GM06990 (cell line): ENCODE data around the gene MAPK14.

Experiments used
- DNase-seq: peaks from one replicate; pipeline ENCODE4 v3.0.0-alpha.2; 2011; ENCODE audit not compliant: insufficient read length; ENCODE audit errors: extremely low read depth
- H3K27me3 ChIP-seq: replicated peaks from 2 replicates; pipeline ENCODE4 v1.6.0; 2011; ENCODE audit warnings: low read length; ENCODE audit not compliant: control insufficient read depth, insufficient read depth
- H3K36me3 ChIP-seq: 2 replicates; pipeline ENCODE4 v1.5.1; 2011; ENCODE audit warnings: low read length; ENCODE audit not compliant: control insufficient read depth, insufficient read depth
- H3K4me3 ChIP-seq: replicated peaks from 2 replicates; pipeline ENCODE4 v1.5.1; 2011; ENCODE audit warnings: low read depth, mild to moderate bottlenecking, control low read depth, low read length
- TF ChIP-seq, protein P1 (sequence below): IDR thresholded peaks from 2 replicates; pipeline ENCODE4 v1.5.1; 2011; ENCODE audit warnings: low read length, control low read depth, mild to moderate bottlenecking, inconsistent platforms; ENCODE audit not compliant: insufficient read depth, poor library complexity, severe bottlenecking

The MAPK14 gene

DNA sequence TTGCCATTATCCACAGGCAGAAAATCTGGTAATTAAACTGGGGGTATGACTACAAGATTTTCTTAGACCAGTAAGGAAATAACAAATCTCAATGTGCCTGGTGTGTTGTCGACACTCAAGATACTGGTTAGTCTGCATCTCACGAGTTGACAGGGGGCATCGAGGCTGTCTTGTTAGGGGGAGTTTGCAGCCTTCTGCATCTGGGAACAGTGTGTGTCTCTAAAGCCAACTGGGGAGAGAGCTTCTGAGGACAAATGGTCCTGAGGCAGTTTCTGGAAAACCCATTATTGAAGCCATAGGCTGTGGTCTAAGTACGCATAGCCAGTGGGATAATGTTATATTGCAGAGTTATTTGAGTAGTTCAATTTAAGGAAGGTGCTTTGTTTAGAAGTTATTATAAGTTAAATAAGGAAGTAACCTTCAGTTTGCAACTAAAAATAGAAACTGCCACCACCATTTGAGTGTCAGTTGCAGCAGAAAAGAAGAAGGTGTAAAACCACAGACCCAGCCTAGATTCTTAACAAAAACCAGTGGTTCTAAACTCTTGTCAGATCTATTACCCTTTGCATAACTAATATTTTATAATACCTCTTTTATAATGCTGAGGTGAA lies 87.3 kb downstream of the MAPK14 start:
- TF ChIP-seq, protein P1, sequence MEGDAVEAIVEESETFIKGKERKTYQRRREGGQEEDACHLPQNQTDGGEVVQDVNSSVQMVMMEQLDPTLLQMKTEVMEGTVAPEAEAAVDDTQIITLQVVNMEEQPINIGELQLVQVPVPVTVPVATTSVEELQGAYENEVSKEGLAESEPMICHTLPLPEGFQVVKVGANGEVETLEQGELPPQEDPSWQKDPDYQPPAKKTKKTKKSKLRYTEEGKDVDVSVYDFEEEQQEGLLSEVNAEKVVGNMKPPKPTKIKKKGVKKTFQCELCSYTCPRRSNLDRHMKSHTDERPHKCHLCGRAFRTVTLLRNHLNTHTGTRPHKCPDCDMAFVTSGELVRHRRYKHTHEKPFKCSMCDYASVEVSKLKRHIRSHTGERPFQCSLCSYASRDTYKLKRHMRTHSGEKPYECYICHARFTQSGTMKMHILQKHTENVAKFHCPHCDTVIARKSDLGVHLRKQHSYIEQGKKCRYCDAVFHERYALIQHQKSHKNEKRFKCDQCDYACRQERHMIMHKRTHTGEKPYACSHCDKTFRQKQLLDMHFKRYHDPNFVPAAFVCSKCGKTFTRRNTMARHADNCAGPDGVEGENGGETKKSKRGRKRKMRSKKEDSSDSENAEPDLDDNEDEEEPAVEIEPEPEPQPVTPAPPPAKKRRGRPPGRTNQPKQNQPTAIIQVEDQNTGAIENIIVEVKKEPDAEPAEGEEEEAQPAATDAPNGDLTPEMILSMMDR, result no peak
- Histone ChIP-seq H3K4me3 (no peak overlapping the region), H3K36me3 (peaks cover 1% of the 10 kb centered on the region; the same call in 1 of the 2 replicates), H3K27me3 (no peaks in the 10 kb centered on the region)
- DNase-seq, result peak; percentile 75

DNA sequence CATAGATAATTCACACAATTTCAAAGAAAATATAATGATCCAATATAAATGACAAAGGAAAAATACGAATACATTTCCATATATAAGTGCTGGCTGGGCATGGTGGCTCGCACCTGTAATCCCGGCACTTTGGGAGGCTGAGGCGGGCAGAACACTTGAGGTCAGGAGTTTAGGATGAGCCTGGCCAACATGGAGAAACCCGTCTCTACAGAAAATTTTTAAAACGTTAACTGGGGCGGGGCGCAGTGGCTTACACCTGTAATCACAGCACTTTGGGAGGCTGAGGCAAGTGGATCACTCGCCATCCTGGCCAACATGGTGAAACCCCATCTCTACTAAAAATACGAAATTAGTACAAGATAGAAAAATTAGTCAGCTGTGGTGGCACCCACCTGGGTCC lies 87.8 kb downstream of the MAPK14 start:
- Histone ChIP-seq H3K27me3 (no peaks in the 10 kb centered on the region), H3K4me3 (no peak overlapping the region), H3K36me3 (no peaks in the 10 kb centered on the region; the same call in 1 of the 2 replicates)
- DNase-seq, result no peak
- TF ChIP-seq, protein P1, result no peak

DNA sequence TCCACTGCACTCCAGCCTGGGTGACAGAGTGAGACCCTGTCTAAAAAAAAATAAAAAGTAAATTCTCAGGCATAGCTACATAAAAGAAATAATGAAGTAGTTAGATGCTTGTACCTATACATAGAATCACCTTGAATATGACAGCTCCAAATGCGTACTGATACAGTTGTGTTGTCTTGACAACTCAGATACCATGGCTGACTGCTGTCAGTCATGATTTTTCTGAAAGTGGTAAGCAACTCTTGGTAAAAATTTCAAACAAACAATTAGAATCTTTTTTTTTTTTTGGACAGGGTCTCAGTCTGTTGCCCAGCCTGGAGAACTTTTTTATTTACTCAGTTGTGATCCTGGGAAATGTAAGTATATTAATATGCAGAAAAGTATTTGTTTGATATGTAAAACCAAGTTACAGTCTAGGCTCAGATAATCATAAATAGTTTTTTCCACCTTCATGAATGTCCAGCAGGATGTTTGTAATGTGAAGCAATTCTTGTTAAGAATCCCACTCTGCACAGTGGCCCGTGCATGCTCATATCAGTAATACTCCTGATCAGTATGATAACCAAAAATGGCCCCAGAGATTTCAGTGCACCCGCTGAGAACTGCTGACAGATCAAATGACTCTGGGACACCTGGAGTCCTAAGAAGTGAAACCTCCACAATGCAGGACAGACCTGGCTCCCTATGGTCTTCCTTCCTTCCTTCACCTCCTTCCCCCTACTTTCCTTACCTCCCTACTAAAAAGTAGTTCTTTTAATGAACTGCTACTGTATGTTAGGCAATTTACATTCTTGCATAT lies 88.7 kb downstream of the MAPK14 start:
- TF ChIP-seq, protein P1, result no peak
- DNase-seq, result no peak
- Histone ChIP-seq H3K27me3 (no peaks in the 10 kb centered on the region), H3K36me3 (no peaks in the 10 kb centered on the region; the same call in 1 of the 2 replicates), H3K4me3 (no peak overlapping the region)

DNA sequence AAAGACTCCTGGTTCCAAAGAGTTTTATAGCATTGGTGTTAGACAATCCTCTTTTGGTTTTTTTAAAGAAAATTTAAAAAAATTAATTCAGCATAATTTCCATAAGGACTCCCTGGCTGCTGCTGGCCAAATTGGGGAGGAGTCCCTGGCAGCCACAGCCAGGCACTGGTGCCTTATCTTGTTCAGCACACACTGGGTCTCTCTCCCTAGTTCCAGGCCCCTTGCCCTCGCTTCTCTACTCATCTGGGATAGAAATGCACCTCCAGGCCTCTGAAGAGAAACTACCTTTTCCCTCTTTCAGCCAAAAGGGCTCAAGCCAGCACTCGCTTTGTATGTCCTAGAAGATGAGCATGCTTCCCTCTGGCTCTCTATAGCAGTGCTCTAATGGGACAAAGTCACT lies 89.3 kb downstream of the MAPK14 start:
- no peak for DNase-seq
- TF ChIP-seq, protein P1, result no peak
- no peak overlapping the region for H3K4me3 ChIP-seq
- no peaks in the 10 kb centered on the region for H3K36me3 ChIP-seq
- no peaks in the 10 kb centered on the region for H3K27me3 ChIP-seq

DNA sequence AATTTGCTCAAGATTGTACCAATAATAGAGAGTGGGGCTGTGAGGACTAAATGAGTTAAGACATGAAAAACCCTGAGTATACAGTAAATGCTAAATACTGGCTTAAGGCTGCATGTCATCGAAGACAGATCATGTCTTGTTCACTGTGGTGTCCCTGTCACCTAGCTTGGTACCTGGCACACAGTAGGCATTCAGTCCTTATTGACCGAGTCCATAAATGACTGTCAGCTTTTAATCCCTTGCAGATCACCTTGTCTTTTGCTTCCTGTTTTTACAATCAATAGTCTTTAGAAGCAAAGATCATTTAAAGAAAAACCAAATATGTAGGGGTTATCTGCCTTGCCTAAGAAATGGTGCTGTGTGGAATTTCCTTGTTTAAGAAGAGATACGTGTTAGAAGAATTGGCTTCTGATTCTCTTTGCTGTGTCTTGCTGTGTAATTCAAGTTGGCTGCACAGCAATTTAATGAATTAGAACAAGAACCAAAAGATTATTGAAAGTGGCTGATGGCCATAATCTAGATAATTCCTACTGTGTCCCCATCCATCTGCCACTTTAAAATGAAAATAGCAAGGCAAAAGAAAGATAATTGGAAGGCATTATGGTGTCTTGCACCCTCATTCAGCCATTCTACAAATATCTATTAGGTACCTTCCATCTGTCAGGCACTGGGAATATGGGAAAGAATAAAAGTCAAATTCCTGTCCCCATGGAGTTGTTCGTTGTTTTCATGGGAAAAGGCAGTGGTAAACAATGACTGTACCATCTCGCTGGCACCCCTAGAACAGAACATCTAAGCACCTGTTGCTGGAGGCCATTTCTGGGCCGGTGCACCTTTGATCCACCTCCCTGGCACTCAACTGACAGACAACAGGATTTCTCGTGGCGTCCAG lies 90.3 kb downstream of the MAPK14 start:
- DNase-seq, result no peak
- H3K4me3 ChIP-seq, result no peak overlapping the region
- H3K36me3 ChIP-seq, result no peaks in the 10 kb centered on the region
- H3K27me3 ChIP-seq, result no peaks in the 10 kb centered on the region
- TF ChIP-seq, protein P1, result no peak
